ENCODE results near the gene ABCB8. TPM values are rescaled to one million over a fixed set of nuclear protein-coding genes. Genes with fewer than 3 reads are reported as not detected.

Gene ABCB8
- total RNA-seq, result 40.6 TPM
- long read RNA-seq, full-length matches to known transcripts, result 21 of 46 reads
- long read RNA-seq, partial matches to known transcripts, result 18 of 46 reads
- long read RNA-seq, other reads (novel, unspliced or antisense), result 7 of 46 reads

DNA sequence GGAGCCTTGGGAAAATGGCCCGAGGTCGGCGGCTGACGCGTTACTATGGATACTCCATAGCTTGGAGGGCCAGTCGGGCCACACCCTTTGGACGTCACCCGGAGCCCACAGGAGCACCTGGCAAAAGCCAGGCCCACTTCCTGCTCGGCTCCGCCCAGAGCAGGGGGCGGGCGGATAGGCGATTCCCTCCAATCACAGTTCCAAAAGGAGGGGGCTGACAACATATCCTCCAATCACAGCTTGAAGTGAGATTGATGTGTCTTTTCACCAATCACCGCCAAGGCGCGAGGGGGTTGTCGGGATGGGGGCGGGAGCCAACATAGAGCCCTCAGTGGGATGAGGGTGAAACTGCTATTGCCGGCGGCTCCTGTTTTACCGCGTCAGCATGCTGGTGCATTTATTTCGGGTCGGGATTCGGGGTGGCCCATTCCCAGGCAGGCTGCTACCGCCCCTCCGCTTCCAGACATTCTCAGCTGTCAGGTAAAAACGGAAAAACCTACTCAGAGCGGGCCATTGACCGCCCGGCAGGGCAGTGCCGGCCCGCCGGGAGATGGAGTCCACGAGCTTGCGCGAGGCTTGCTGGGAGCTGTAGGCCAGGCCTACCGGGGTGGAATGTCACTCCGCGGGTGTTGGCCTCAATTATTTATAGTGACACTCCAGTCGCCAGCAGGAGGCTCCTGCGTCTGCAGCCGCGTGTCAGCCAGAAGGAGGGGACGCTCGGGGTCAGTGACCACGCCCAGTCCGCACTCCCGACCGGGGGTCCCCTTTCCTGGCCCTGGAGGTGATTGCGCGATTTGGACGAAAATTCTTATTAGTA is at the start of gene ABCB8:
TSS of gene ABCB8 (plus strand) at position 320 of the 817 bp plus-strand sequence. CDS start at position 386, 66 bp downstream.
- peak; percentile 96 for ATAC-seq

DNA sequence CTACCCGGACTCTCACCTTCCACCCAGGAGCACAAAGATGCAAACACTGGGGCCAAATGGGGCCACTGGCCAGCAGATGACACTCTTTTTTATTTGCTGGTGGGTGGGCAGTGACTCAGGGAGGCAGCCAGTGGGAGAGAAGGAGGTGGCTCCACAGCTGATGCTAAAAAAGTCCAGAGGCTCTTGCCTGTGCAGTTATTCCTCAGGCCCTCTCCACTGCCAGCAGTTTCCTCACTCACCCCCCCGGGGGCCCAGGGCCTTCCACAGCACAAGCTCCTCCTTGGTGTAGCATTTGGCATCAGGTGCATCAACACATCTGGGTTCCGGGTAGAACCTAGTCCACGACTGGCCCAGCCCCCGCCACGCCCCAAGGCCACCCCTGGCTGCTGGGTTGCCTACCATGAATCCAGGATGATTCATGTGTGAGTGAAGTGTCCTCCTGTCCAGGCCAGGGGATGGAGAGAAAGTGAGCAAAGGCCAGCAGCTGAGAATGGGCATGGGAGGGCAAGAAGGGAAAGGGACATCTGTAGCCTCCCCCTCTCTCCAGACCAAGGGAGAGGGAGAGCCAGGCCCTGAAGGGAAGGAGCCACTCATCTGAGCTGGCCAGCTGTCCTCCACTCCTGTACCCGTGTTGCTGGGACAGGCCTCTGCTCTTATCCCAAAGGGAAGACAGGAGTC is 48.4 kb upstream of the ABCB8 start:
- peaks cover 8% of the 10 kb centered on the region for H3K4me1 ChIP-seq
- peaks cover 40% of the 10 kb centered on the region for H3K27me3 ChIP-seq
- H3K27ac ChIP-seq, result no peak overlapping the region
- H3K36me3 ChIP-seq, result no peaks in the 10 kb centered on the region
- TF ChIP-seq, protein P1, sequence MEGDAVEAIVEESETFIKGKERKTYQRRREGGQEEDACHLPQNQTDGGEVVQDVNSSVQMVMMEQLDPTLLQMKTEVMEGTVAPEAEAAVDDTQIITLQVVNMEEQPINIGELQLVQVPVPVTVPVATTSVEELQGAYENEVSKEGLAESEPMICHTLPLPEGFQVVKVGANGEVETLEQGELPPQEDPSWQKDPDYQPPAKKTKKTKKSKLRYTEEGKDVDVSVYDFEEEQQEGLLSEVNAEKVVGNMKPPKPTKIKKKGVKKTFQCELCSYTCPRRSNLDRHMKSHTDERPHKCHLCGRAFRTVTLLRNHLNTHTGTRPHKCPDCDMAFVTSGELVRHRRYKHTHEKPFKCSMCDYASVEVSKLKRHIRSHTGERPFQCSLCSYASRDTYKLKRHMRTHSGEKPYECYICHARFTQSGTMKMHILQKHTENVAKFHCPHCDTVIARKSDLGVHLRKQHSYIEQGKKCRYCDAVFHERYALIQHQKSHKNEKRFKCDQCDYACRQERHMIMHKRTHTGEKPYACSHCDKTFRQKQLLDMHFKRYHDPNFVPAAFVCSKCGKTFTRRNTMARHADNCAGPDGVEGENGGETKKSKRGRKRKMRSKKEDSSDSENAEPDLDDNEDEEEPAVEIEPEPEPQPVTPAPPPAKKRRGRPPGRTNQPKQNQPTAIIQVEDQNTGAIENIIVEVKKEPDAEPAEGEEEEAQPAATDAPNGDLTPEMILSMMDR (IDR thresholded peaks at IDR 0.05), result no peak
- H3K4me3 ChIP-seq, result no peak overlapping the region
- DNase-seq (no peak), ATAC-seq (no peak)
- intact Hi-C loops (cut with DNase I), result no loop called here
- H3K9me3 ChIP-seq, result no peaks in the 10 kb centered on the region

More for the DNA sequence above, at the start of gene ABCB8:
- TF ChIP-seq, protein P1 (IDR thresholded peaks at IDR 0.05), result peak; percentile 52
- no peaks in the 10 kb centered on the region for H3K9me3 ChIP-seq
- H3K27ac ChIP-seq, result peak within 1 kb of the TSS; percentile 90
- peaks cover 11% of the 10 kb centered on the region for H3K4me1 ChIP-seq
- intact Hi-C loops (cut with DNase I), result no loop called here
- H3K36me3 ChIP-seq, result no peaks in the 10 kb centered on the region
- peak; percentile 98 for DNase-seq
- H3K4me3 ChIP-seq, result peak within 1 kb of the TSS; percentile 73
- H3K27me3 ChIP-seq, result no peaks in the 10 kb centered on the region

DNA sequence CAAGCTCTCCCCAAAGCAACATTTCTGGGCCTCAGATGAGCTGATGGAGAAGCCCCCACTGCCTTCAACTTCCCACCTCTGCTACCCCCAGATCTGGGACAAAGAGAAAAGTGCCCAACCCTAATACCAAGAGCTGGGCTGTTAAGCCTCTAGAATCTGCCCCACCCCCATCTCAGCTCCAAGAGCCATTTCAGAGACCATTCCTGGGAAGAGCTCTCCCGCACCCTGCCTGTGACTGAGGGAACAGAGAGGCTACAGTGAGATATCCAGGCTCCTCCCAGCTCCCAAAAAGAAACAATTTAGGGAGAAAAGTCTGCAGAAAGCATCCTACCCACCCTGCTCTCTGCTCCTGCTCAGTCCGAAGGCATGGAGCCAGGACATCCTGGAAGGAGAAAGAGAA is 47.6 kb upstream of the ABCB8 start:
- DNase-seq (no peak), ATAC-seq (no peak)
- H3K9me3 ChIP-seq, result no peaks in the 10 kb centered on the region
- TF ChIP-seq, protein P1 (IDR thresholded peaks at IDR 0.05), result no peak
- no peak overlapping the region for H3K4me3 ChIP-seq
- H3K36me3 ChIP-seq, result no peaks in the 10 kb centered on the region
- intact Hi-C loops (cut with DNase I), result no loop called here
- peaks cover 2% of the 10 kb centered on the region for H3K4me1 ChIP-seq
- peaks cover 33% of the 10 kb centered on the region for H3K27me3 ChIP-seq
- no peak overlapping the region for H3K27ac ChIP-seq

DNA sequence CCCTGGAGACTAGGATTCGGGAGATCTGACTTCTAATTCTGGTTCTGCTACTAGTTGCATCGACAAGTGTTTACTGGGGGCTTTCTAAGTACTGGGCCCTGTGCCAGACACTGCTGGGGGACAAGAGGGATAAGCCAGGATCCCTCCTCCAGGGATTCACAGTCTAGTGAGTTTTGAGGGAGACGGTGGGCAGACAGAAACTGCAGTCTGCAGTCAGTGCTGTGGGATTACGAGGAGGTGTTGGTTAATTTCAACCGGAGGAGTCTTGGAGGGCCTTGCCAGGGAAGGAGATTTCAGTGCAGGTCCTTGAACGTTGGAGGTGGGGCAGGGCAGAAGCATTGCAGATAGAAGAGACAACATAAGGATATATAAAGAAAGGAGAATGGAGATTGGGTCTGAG is 46.6 kb upstream of the ABCB8 start:
- intact Hi-C loops (cut with DNase I), result no loop called here
- TF ChIP-seq, protein P1 (IDR thresholded peaks at IDR 0.05), result no peak

DNA sequence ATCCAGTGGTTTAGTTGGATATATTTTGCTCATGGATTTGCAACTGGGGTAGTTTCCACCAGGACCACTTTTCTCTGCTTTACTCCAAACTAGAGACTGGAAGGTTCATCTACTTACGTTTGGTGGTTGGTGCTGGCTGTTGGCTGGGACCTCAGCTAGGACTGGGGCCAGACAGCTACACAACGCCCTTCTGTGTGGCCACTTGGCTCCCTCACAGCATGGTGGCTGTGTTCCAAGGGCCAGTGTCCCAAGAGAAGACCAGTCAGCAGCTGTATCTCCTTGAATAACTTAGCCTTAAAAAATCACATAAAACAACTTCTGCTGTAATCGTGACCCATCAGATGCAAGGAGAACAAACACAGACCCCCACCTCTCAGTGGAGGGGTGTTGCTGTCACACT is 45.9 kb upstream of the ABCB8 start:
- no peak overlapping the region for H3K4me3 ChIP-seq
- H3K4me1 ChIP-seq, result no peaks in the 10 kb centered on the region
- H3K27ac ChIP-seq, result no peak overlapping the region
- intact Hi-C loops (cut with DNase I), result no loop called here
- TF ChIP-seq, protein P1 (IDR thresholded peaks at IDR 0.05), result no peak
- DNase-seq, result no peak
- H3K9me3 ChIP-seq, result no peaks in the 10 kb centered on the region
- H3K36me3 ChIP-seq, result no peaks in the 10 kb centered on the region
- no peak for ATAC-seq
- peaks cover 16% of the 10 kb centered on the region for H3K27me3 ChIP-seq

More for the DNA sequence above, 46.6 kb upstream of the ABCB8 start:
- no peak for ATAC-seq
- H3K27ac ChIP-seq, result no peak overlapping the region
- DNase-seq, result no peak
- no peak overlapping the region for H3K4me3 ChIP-seq
- H3K4me1 ChIP-seq, result no peaks in the 10 kb centered on the region
- H3K36me3 ChIP-seq, result no peaks in the 10 kb centered on the region
- no peaks in the 10 kb centered on the region for H3K9me3 ChIP-seq
- H3K27me3 ChIP-seq, result peaks cover 23% of the 10 kb centered on the region
